Sigmoid colon (tissue), 7 donors: ENCODE measurements around the gene MMP19. TPM values are rescaled to one million over a fixed set of nuclear protein-coding genes. Genes with fewer than 3 reads are reported as not detected.
"Not testable (repeated sequence)": the region's sequence is repeated elsewhere in the genome, so short reads cannot be mapped to it uniquely, and the experiment has no call there.

Source experiments
- DNase-seq: peaks from one replicate; pipeline ENCODE4 v3.0.0-alpha.2; 2019
- H3K27ac ChIP-seq, 4 donors: fragments of 200-600 bp; sonication (generic); one replicate each; pipeline ENCODE4 v1.5.1; 2016 to 2019; ENCODE audit warnings: mild to moderate bottlenecking in 1 of 4
- H3K27me3 ChIP-seq, 3 donors: fragments of 200-600 bp; sonication (generic); one replicate each; pipeline ENCODE4 v1.5.1; 2019; ENCODE audit warnings: mild to moderate bottlenecking in 1 of 3
- H3K36me3 ChIP-seq, 4 donors: fragments of 200-600 bp; sonication (generic); one replicate each; pipeline ENCODE4 v1.5.1; 2016 to 2019
- H3K4me1 ChIP-seq, 4 donors: fragments of 200-600 bp; sonication (generic); one replicate each; pipeline ENCODE4 v1.5.1; 2017 to 2019
- H3K4me3 ChIP-seq, 4 donors: fragments of 200-600 bp; sonication (generic); one replicate each; pipeline ENCODE4 v1.5.1; 2017 to 2019; ENCODE audit warnings: mild to moderate bottlenecking in 2 of 4, moderate library complexity in 1 of 4
- H3K9me3 ChIP-seq, 4 donors: fragments of 200-600 bp in 3 of 4; sonication (generic) in 3 of 4; one replicate each; pipeline versions ENCODE4 v1.5.1 to v1.6.1; 2013 to 2019
- CTCF ChIP-seq, 4 experiments: fragments of 450-650 bp in 3 of 4; fragments of 200-600 bp in 1 of 4; IDR thresholded peaks; one replicate each; pipeline ENCODE4 v1.5.1; 2016 to 2019; ENCODE audit warnings: antibody characterized with exemption in 4 of 4, mild to moderate bottlenecking in 3 of 4, moderate library complexity in 2 of 4
- EP300 ChIP-seq, 4 donors: sonication (generic); formaldehyde crosslinking; IDR thresholded peaks; one replicate each; pipeline ENCODE4 v1.6.1; 2017; ENCODE audit warnings: antibody characterized with exemption in 4 of 4
- POLR2A ChIP-seq, 2 donors: fragments of 450-650 bp; IDR thresholded peaks; one replicate each; pipeline ENCODE4 v1.6.1; 2016; ENCODE audit warnings: antibody characterized with exemption in 2 of 2, mild to moderate bottlenecking in 2 of 2, moderate library complexity in 2 of 2
- POLR2AphosphoS5 ChIP-seq, 4 donors: sonication (generic); formaldehyde crosslinking; IDR thresholded peaks; one replicate each; pipeline ENCODE4 v1.6.1; 2017; ENCODE audit warnings: antibody characterized with exemption in 4 of 4
- WGBS, 2 donors: extraction: QIAGEN DNeasy Blood & Tissue Kit; methylation state at CpG; one replicate each; pipeline ENCODE4 v1.1.7; 2013; 5-methylcytosine and 5-hydroxymethylcytosine counted together
- intact Hi-C: fragments of 100-400 bp; cut with DNase I; formaldehyde crosslinking; loops from one replicate; pipeline ENCODE4 v1.15.1; 2023
- polyA plus RNA-seq, 3 donors: library from polyadenylated mRNA; stranded (reverse); fragments of 200-250 nt; gene quantifications; one replicate each; pipeline ENCODE4 v1.2.3, GENCODE V29; 2013
- total RNA-seq, 4 donors: library from RNA; depleted of rRNA; stranded (reverse); fragments of >200 nt; gene quantifications; one replicate each; pipeline ENCODE4 v1.1.0, GENCODE V29; 2016
- donor health status: healthy with polysubstance abuse.
- donor health status: Bipolar disorder and iron deficiency.
- donor health status: healthy.

MMP19 gene
- total and polyA plus RNA-seq, 7 donors, result 1.2 to 18.0 (median 6.0) TPM

GRCh38 chr12:55875704-55876467 is 33.1 kb upstream of the MMP19 start:
- H3K4me3 ChIP-seq, result no peak overlapping the region
- H3K9me3 ChIP-seq, result peaks cover 0 to 7% (median 0%) of the 10 kb centered on the region in 4 donors

GRCh38 chr12:55874443-55874842 is 31.7 kb upstream of the MMP19 start:
- WGBS, 2 donors, result 55 to 60% methylated on average over 2 of the region's 2 CpGs
- Histone ChIP-seq H3K27me3 (no peaks in the 10 kb centered on the region), H3K9me3 (peaks cover 0 to 7% (median 0%) of the 10 kb centered on the region in 4 donors), H3K36me3 (no peaks in the 10 kb centered on the region), H3K4me1 (no peaks in the 10 kb centered on the region), H3K27ac (no peak overlapping the region), H3K4me3 (no peak overlapping the region)
- intact Hi-C loops, result no loop called here
- TF ChIP-seq CTCF (IDR thresholded peaks at IDR 0.05) (no peak), POLR2A (IDR thresholded peaks at IDR 0.05) (no peak)
- DNase-seq, result no peak

More at GRCh38 chr12:55875704-55876467, 33.1 kb upstream of the MMP19 start:
- Histone ChIP-seq H3K4me1 (no peaks in the 10 kb centered on the region), H3K36me3 (no peaks in the 10 kb centered on the region), H3K27me3 (no peaks in the 10 kb centered on the region), H3K27ac (no peak overlapping the region)
- DNase-seq, result no peak
- no peak for TF ChIP-seq POLR2AphosphoS5 (IDR thresholded peaks at IDR 0.05)
- no peak for TF ChIP-seq CTCF (IDR thresholded peaks at IDR 0.05)
- no peak for TF ChIP-seq EP300 (IDR thresholded peaks at IDR 0.05)
- no peak for TF ChIP-seq POLR2A (IDR thresholded peaks at IDR 0.05)
- WGBS, 2 donors, result 88 to 89% methylated on average over 4 of the region's 4 CpGs
- intact Hi-C loops, result no loop called here

GRCh38 chr12:55866454-55867004 is 23.8 kb upstream of the MMP19 start:
- intact Hi-C loops, DNase-seq, H3K36me3 ChIP-seq, H3K9me3 ChIP-seq, H3K27me3 ChIP-seq, H3K4me3 ChIP-seq, H3K4me1 ChIP-seq, H3K27ac ChIP-seq: not testable (repeated sequence)
- 97 to 98% methylated on average over 3 of the region's 3 CpGs for WGBS, 2 donors

GRCh38 chr12:55865327-55865726 is 22.6 kb upstream of the MMP19 start:
- no peak for DNase-seq
- intact Hi-C loops, result no loop called here
- 93 to 95% methylated on average over 2 of the region's 2 CpGs for WGBS, 2 donors

GRCh38 chr12:55862931-55863330 is 20.2 kb upstream of the MMP19 start:
- H3K27me3 ChIP-seq, H3K36me3 ChIP-seq, H3K9me3 ChIP-seq, H3K4me3 ChIP-seq, H3K4me1 ChIP-seq, H3K27ac ChIP-seq, DNase-seq, intact Hi-C loops: not testable (repeated sequence)
- 95 to 96% methylated on average over 13 of the region's 13 CpGs for WGBS, 2 donors

More at GRCh38 chr12:55865327-55865726, 22.6 kb upstream of the MMP19 start:
- H3K27me3 ChIP-seq, result no peaks in the 10 kb centered on the region
- no peaks in the 10 kb centered on the region for H3K4me1 ChIP-seq
- no peak overlapping the region for H3K27ac ChIP-seq
- H3K9me3 ChIP-seq, result peaks cover 0 to 5% (median 0%) of the 10 kb centered on the region in 4 donors
- no peak overlapping the region for H3K4me3 ChIP-seq
- no peak for TF ChIP-seq EP300 (IDR thresholded peaks at IDR 0.05)
- no peak for TF ChIP-seq POLR2A (IDR thresholded peaks at IDR 0.05)
- no peak for TF ChIP-seq POLR2AphosphoS5 (IDR thresholded peaks at IDR 0.05)
- TF ChIP-seq CTCF (IDR thresholded peaks at IDR 0.05), result no peak
- H3K36me3 ChIP-seq, result no peaks in the 10 kb centered on the region

GRCh38 chr12:55862286-55862685 is 19.6 kb upstream of the MMP19 start:
- no peak overlapping the region for H3K4me3 ChIP-seq
- H3K36me3 ChIP-seq, result no peaks in the 10 kb centered on the region
- no peaks in the 10 kb centered on the region for H3K27me3 ChIP-seq
- intact Hi-C loops, result no loop called here
- TF ChIP-seq EP300 (IDR thresholded peaks at IDR 0.05) (no peak), CTCF (IDR thresholded peaks at IDR 0.05) (no peak), POLR2AphosphoS5 (IDR thresholded peaks at IDR 0.05) (no peak), POLR2A (IDR thresholded peaks at IDR 0.05) (no peak)
- no peak overlapping the region for H3K27ac ChIP-seq
- DNase-seq, result no peak
- H3K4me1 ChIP-seq, result no peaks in the 10 kb centered on the region
- H3K9me3 ChIP-seq, result peaks cover 0 to 5% (median 0%) of the 10 kb centered on the region in 4 donors
